ENCODE measurements around the gene CHIC2.

- TF ChIP-seq POLR2A (IDR thresholded peaks at IDR 0.05; ENCODE audit: low read depth, low read length): no peak
- TF ChIP-seq POLR2AphosphoS5 (IDR thresholded peaks at IDR 0.05; ENCODE audit: low read depth, low read length): no peak
- TF ChIP-seq SPI1 (IDR thresholded peaks at IDR 0.05; ENCODE audit: low read depth, low read length): no peak
- no peak for TF ChIP-seq TAF1 (IDR thresholded peaks at IDR 0.05; ENCODE audit: low read depth, low read length)
- no peak for TF ChIP-seq PAX5 (IDR thresholded peaks at IDR 0.05; ENCODE audit: insufficient read depth, low read length, severe bottlenecking)
- no peak for TF ChIP-seq POU2F2 (IDR thresholded peaks at IDR 0.05; ENCODE audit: low read depth, low read length)
Measured at GRCh38 chr4:54050214-54050904, 14.0 kb downstream of the CHIC2 start.
